Astrocyte (in vitro differentiated cells and primary cell): ENCODE data around the gene CLEC4A. TPM values are rescaled to one million over a fixed set of nuclear protein-coding genes. Genes with fewer than 3 reads are reported as not detected.
A peak's percentile ranks its signal among the peaks of the same experiment; 100 is the strongest.

Experiments
- DNase-seq: peaks from one replicate; pipeline ENCODE4 v3.0.0-alpha.2; 2010; ENCODE audit warnings: low read depth
- FAIRE-seq: peaks from 2 replicates; lab custom pipeline; 2011; peaks lifted over from hg19 to GRCh38; lab: Jason Lieb, UNC
- H2AFZ ChIP-seq: 2 replicates; pipeline ENCODE4 v1.6.0; 2012; ENCODE audit warnings: low read depth, low read length, inconsistent platforms
- H3K27ac ChIP-seq: 2 replicates; pipeline ENCODE4 v1.5.1; 2011; ENCODE audit warnings: low read depth, low read length, inconsistent platforms
- H3K27me3 ChIP-seq: 2 replicates; pipeline ENCODE4 v1.6.0; 2011; ENCODE audit warnings: low read length, inconsistent platforms; ENCODE audit not compliant: insufficient read depth
- H3K36me3 ChIP-seq: 2 replicates; pipeline ENCODE4 v1.5.1; 2011; ENCODE audit warnings: low read length, inconsistent platforms; ENCODE audit not compliant: insufficient read depth
- H3K4me1 ChIP-seq: 2 replicates; pipeline ENCODE4 v1.5.1; 2011; ENCODE audit warnings: low read length, inconsistent platforms; ENCODE audit not compliant: insufficient read depth
- H3K4me2 ChIP-seq: 2 replicates; pipeline ENCODE4 v1.6.0; 2012; ENCODE audit warnings: low read length, inconsistent platforms
- H3K4me3 ChIP-seq: 2 replicates; pipeline ENCODE4 v1.5.1; 2011; ENCODE audit warnings: low read depth, mild to moderate bottlenecking, low read length, inconsistent platforms; ENCODE audit not compliant: insufficient read depth
- H3K79me2 ChIP-seq: 2 replicates; pipeline ENCODE4 v1.6.0; 2012; ENCODE audit warnings: mild to moderate bottlenecking, low read length, inconsistent platforms; ENCODE audit not compliant: insufficient read depth
- H3K9ac ChIP-seq: 2 replicates; pipeline ENCODE4 v1.6.0; 2012; ENCODE audit warnings: mild to moderate bottlenecking, low read length, inconsistent platforms
- H3K9me3 ChIP-seq: 2 replicates; pipeline ENCODE4 v1.5.1; 2012; ENCODE audit warnings: low read depth, mild to moderate bottlenecking, low read length, inconsistent platforms; ENCODE audit not compliant: insufficient read depth
- H4K20me1 ChIP-seq: 2 replicates; pipeline ENCODE4 v1.6.0; 2012; ENCODE audit warnings: low read length, inconsistent platforms; ENCODE audit not compliant: insufficient read depth
- H3K27ac Mint-ChIP-seq: one replicate; pipeline ENCODE4 v1.8.0; 2021; ENCODE audit warnings: mild to moderate bottlenecking, mixed read lengths; ENCODE audit not compliant: unreplicated experiment
- H3K27me3 Mint-ChIP-seq: one replicate; pipeline ENCODE4 v1.8.0; 2021; ENCODE audit warnings: low read depth, mixed read lengths; ENCODE audit not compliant: unreplicated experiment
- H3K36me3 Mint-ChIP-seq: one replicate; pipeline ENCODE4 v1.8.0; 2021; ENCODE audit warnings: low read depth, mixed read lengths; ENCODE audit not compliant: unreplicated experiment
- H3K4me1 Mint-ChIP-seq: one replicate; pipeline ENCODE4 v1.8.0; 2021; ENCODE audit warnings: low read depth, mixed read lengths; ENCODE audit not compliant: unreplicated experiment
- H3K4me3 Mint-ChIP-seq: one replicate; pipeline ENCODE4 v1.8.0; 2021; ENCODE audit warnings: mild to moderate bottlenecking, moderate library complexity, mixed read lengths; ENCODE audit not compliant: unreplicated experiment
- H3K9me3 Mint-ChIP-seq: one replicate; pipeline ENCODE4 v1.8.0; 2021; ENCODE audit warnings: mild to moderate bottlenecking, mixed read lengths; ENCODE audit not compliant: unreplicated experiment
- EZH2 ChIP-seq: IDR thresholded peaks from 2 replicates; pipeline ENCODE4 v1.6.1; 2012; ENCODE audit warnings: mild to moderate bottlenecking, low read length, inconsistent platforms; ENCODE audit not compliant: insufficient read depth
- total RNA-seq: library from RNA; stranded (reverse); gene quantifications from 2 replicates; pipeline ENCODE4 v1.2.1, GENCODE V29; 2021
- TF ChIP-seq, protein P1 (sequence below): IDR thresholded peaks from 2 replicates; pipeline ENCODE4 v1.5.1; 2011; ENCODE audit warnings: low read depth, mild to moderate bottlenecking, inconsistent platforms, low read length, moderate library complexity; ENCODE audit not compliant: insufficient read depth

CLEC4A gene
- total RNA-seq, 1 donor from 2014 or later, result 0.32 TPM

DNA sequence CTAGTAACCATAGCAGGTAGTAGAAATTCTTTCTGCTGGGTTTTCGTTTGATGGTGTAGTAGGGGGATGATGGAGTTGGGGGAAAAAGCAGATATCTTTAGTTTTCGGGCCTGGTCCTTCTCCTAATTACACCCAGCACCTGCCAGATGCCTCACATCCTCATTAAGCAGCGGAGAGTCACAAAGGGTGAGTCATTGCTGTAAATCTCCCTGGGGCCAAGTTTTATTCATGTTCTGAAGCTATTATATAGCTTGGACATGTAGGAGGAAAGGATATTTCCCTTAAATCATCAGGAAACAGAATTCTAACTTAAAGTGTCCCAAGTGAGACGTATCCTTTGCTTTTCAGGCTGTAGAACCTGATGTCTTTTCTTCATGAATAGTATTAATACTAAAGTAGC is 46.2 kb upstream of the CLEC4A start:
- Mint-ChIP-seq H3K27me3 (no peaks in the 10 kb centered on the region), H3K9me3 (no peaks in the 10 kb centered on the region), H3K27ac (no peak overlapping the region), H3K4me1 (peaks cover 6% of the 10 kb centered on the region), H3K36me3 (no peaks in the 10 kb centered on the region), H3K4me3 (no peak overlapping the region)
- H3K4me3 ChIP-seq, result no peak overlapping the region
- no peak overlapping the region for H3K9ac ChIP-seq
- no peak overlapping the region for H2AFZ ChIP-seq
- H3K9me3 ChIP-seq, result no peaks in the 10 kb centered on the region
- H3K79me2 ChIP-seq, result peaks cover 9% of the 10 kb centered on the region
- no peak for FAIRE-seq
- DNase-seq, result peak; percentile 40
- peaks cover 14% of the 10 kb centered on the region for H3K4me1 ChIP-seq
- no peak for TF ChIP-seq EZH2
- TF ChIP-seq, protein P1, sequence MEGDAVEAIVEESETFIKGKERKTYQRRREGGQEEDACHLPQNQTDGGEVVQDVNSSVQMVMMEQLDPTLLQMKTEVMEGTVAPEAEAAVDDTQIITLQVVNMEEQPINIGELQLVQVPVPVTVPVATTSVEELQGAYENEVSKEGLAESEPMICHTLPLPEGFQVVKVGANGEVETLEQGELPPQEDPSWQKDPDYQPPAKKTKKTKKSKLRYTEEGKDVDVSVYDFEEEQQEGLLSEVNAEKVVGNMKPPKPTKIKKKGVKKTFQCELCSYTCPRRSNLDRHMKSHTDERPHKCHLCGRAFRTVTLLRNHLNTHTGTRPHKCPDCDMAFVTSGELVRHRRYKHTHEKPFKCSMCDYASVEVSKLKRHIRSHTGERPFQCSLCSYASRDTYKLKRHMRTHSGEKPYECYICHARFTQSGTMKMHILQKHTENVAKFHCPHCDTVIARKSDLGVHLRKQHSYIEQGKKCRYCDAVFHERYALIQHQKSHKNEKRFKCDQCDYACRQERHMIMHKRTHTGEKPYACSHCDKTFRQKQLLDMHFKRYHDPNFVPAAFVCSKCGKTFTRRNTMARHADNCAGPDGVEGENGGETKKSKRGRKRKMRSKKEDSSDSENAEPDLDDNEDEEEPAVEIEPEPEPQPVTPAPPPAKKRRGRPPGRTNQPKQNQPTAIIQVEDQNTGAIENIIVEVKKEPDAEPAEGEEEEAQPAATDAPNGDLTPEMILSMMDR, result no peak
- H3K4me2 ChIP-seq, result no peak overlapping the region
- no peaks in the 10 kb centered on the region for H3K27me3 ChIP-seq
- no peaks in the 10 kb centered on the region for H4K20me1 ChIP-seq
- H3K27ac ChIP-seq, result no peak overlapping the region
- no peaks in the 10 kb centered on the region for H3K36me3 ChIP-seq

GRCh38 chr12:8078398-8078797 is 45.0 kb upstream of the CLEC4A start:
- no peak overlapping the region for H3K9ac ChIP-seq
- H3K9me3 ChIP-seq, result no peaks in the 10 kb centered on the region

DNA sequence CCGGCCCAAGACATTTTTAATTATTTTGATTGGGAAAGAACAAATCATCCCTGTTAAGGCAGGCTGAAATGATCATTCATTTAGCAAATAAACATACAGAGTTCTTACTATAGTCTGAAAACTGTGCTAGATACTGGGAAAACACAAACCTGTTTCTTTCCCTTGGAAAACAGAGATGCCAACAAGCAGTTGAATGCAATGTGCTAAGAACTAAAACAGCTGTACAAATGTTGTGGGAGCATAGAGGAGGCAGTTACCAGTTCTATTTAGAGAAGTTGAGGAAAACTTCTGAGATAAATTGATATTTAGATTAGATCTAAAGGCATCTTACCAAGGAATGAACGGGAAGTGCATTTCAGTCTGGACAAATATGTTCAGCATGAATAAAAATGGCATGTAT is 44.5 kb upstream of the CLEC4A start:
- no peaks in the 10 kb centered on the region for H3K36me3 ChIP-seq
- Mint-ChIP-seq H3K36me3 (no peaks in the 10 kb centered on the region), H3K9me3 (peaks cover 1% of the 10 kb centered on the region), H3K4me1 (peaks cover 10% of the 10 kb centered on the region), H3K27ac (no peak overlapping the region), H3K27me3 (no peaks in the 10 kb centered on the region), H3K4me3 (no peak overlapping the region)
- H3K9me3 ChIP-seq, result no peaks in the 10 kb centered on the region
- peaks cover 6% of the 10 kb centered on the region for H4K20me1 ChIP-seq
- no peak overlapping the region for H3K27ac ChIP-seq
- TF ChIP-seq, protein P1, result no peak
- TF ChIP-seq EZH2, result no peak
- DNase-seq (no peak), FAIRE-seq (no peak)
- H3K27me3 ChIP-seq, result no peaks in the 10 kb centered on the region
- H2AFZ ChIP-seq, result no peak overlapping the region
- H3K9ac ChIP-seq, result no peak overlapping the region
- peaks cover 26% of the 10 kb centered on the region for H3K79me2 ChIP-seq
- no peak overlapping the region for H3K4me2 ChIP-seq
- H3K4me3 ChIP-seq, result no peak overlapping the region
- peaks cover 18% of the 10 kb centered on the region for H3K4me1 ChIP-seq

More at GRCh38 chr12:8078398-8078797, 45.0 kb upstream of the CLEC4A start:
- peaks cover 9% of the 10 kb centered on the region for H3K4me1 Mint-ChIP-seq
- DNase-seq, result peak; percentile 58
- H3K9me3 Mint-ChIP-seq, result peaks cover 1% of the 10 kb centered on the region
- H3K27ac Mint-ChIP-seq, result no peak overlapping the region
- H3K27me3 Mint-ChIP-seq, result no peaks in the 10 kb centered on the region
- no peaks in the 10 kb centered on the region for H3K27me3 ChIP-seq
- peaks cover 21% of the 10 kb centered on the region for H3K79me2 ChIP-seq
- no peaks in the 10 kb centered on the region for H3K36me3 Mint-ChIP-seq
- H3K4me3 ChIP-seq, result no peak overlapping the region
- no peak for FAIRE-seq
- no peak overlapping the region for H3K27ac ChIP-seq
- H4K20me1 ChIP-seq, result peaks cover under 1% of the 10 kb centered on the region
- TF ChIP-seq, protein P1, result peak; percentile 56
- TF ChIP-seq EZH2, result no peak
- H3K36me3 ChIP-seq, result no peaks in the 10 kb centered on the region
- H3K4me3 Mint-ChIP-seq, result no peak overlapping the region
- H3K4me1 ChIP-seq, result peaks cover 18% of the 10 kb centered on the region
- no peak overlapping the region for H2AFZ ChIP-seq
- no peak overlapping the region for H3K4me2 ChIP-seq
